LNCaP clone FGC (cell line): Measurements from ENCODE around the gene MAP3K8.
"Not testable (repeated sequence)": the region's sequence is repeated elsewhere in the genome, so short reads cannot be mapped to it uniquely, and the experiment has no call there.

Experiments used
- DNase-seq: peaks from one replicate; pipeline ENCODE4 v3.0.0-alpha.2; 2011; ENCODE audit warnings: low read depth
- H3K4me3 ChIP-seq: 2 replicates; pipeline ENCODE4 v1.5.1; 2011; ENCODE audit warnings: mild to moderate bottlenecking, low read depth, low read length, control low read depth
- CTCF ChIP-seq: IDR thresholded peaks from 2 replicates; pipeline ENCODE4 v1.5.1; 2012; ENCODE audit warnings: mild to moderate bottlenecking; ENCODE audit not compliant: control insufficient read depth, insufficient read depth; ENCODE audit errors: extremely low read depth

MAP3K8 gene

GRCh38 chr10:30467651-30468338, 33.8 kb downstream of the MAP3K8 start:
- no peak for TF ChIP-seq CTCF
- no peak overlapping the region for H3K4me3 ChIP-seq
- no peak for DNase-seq

- no peak overlapping the region for H3K4me3 ChIP-seq
- no peak for DNase-seq
- TF ChIP-seq CTCF = no peak
Measured at GRCh38 chr10:30472414-30473155, 38.6 kb downstream of the MAP3K8 start.

GRCh38 chr10:30475515-30475914, 41.5 kb downstream of the MAP3K8 start:
- not testable (repeated sequence) for DNase-seq, H3K4me3 ChIP-seq

GRCh38 chr10:30476511-30477155, 42.6 kb downstream of the MAP3K8 start:
- DNase-seq = no peak
- H3K4me3 ChIP-seq = no peak overlapping the region
- TF ChIP-seq CTCF = no peak

- not testable (repeated sequence) for H3K4me3 ChIP-seq, DNase-seq
Measured at GRCh38 chr10:30479513-30479912, 45.5 kb downstream of the MAP3K8 start.

GRCh38 chr10:30481603-30482002, 47.6 kb downstream of the MAP3K8 start:
- DNase-seq = no peak

GRCh38 chr10:30488316-30488715, 54.3 kb downstream of the MAP3K8 start:
- no peak for DNase-seq
- no peak overlapping the region for H3K4me3 ChIP-seq
- no peak for TF ChIP-seq CTCF

More at GRCh38 chr10:30481603-30482002, 47.6 kb downstream of the MAP3K8 start:
- TF ChIP-seq CTCF = no peak
- H3K4me3 ChIP-seq = no peak overlapping the region

- TF ChIP-seq CTCF = no peak
- no peak overlapping the region for H3K4me3 ChIP-seq
- no peak for DNase-seq
Measured at GRCh38 chr10:30489346-30489745, 55.4 kb downstream of the MAP3K8 start.
